K562 treated with DMSO at 1 percent for 48 hours (cell line): ENCODE measurements around the gene PGK1. TPM values are rescaled to one million over a fixed set of nuclear protein-coding genes. Genes with fewer than 3 reads are reported as not detected.

Source experiments
- total RNA-seq: library from RNA; unstranded; fragments of 300-600 nt; gene quantifications from 2 replicates; pipeline ENCODE4 v1.2.3, GENCODE V29; 2022; ENCODE audit warnings: low replicate concordance; ENCODE audit errors: extremely low read depth

PGK1 gene
- total RNA-seq = not detected in 2 replicates

GRCh38 chrX:78103623-78104446 is at the start of gene PGK1:
PGK1 (plus strand) TSS chrX:78104248; CDS start chrX:78104341, 93 bp downstream.

GRCh38 chrX:78139160-78140123 is 35.4 kb downstream of the PGK1 start, which contains the start of gene TAF9B:
TAF9B (minus strand) TSS chrX:78139650; CDS start chrX:78139611, 39 bp downstream.

Other genes starting within 250 kb of the PGK1 start
- not detected in 2 replicates for gene MAGT1, start 208.8 kb upstream of the PGK1 start, total RNA-seq
- not detected in 2 replicates for gene COX7B, start 204.8 kb upstream of the PGK1 start, total RNA-seq
- gene ATP7A, start 193.6 kb upstream of the PGK1 start, total RNA-seq = not detected in 2 replicates
- not detected in 2 replicates for gene PGAM4, start 134.6 kb upstream of the PGK1 start, total RNA-seq
- gene TAF9B, start 35.4 kb downstream of the PGK1 start, total RNA-seq = not detected in 2 replicates
- not detected in 2 replicates for gene CYSLTR1, start 223.4 kb downstream of the PGK1 start, total RNA-seq